ENCODE data around the gene SBF2.
"Not testable (repeated sequence)": the region's sequence is repeated elsewhere in the genome, so short reads cannot be mapped to it uniquely, and the experiment has no call there.

SBF2 gene

DNA sequence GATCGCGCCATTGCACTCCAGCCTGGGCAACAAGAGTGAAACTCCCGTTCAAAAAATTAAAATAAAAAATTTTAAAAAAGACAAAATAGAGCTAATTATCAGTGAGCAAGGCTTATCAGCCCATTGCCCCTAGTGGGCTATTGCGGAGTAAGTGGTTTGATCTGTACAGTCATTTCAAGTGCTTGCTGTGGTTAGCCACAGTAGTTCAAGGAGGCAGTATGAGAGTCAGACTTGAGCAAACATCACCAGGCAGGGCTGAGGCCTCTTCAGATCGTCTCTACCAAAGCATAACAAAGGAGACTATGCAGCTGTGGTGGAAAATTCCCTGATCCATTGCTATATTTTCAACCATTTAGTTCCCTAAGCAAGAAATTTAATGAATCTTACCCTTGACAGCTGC lies 4.3 kb upstream of the SBF2 start:
- peak in 1 of 2 experiments; percentile 26 for DNase-seq

- no peak for DNase-seq
Measured at GRCh38 chr11:10295064-10295901, 1.3 kb upstream of the SBF2 start.

- DNase-seq = no peak
Measured at GRCh38 chr11:10294290-10294953, 403 bp upstream of the SBF2 start.

GRCh38 chr11:10291801-10292638 lies 2.0 kb downstream of the SBF2 start:
- no peak for DNase-seq

DNA sequence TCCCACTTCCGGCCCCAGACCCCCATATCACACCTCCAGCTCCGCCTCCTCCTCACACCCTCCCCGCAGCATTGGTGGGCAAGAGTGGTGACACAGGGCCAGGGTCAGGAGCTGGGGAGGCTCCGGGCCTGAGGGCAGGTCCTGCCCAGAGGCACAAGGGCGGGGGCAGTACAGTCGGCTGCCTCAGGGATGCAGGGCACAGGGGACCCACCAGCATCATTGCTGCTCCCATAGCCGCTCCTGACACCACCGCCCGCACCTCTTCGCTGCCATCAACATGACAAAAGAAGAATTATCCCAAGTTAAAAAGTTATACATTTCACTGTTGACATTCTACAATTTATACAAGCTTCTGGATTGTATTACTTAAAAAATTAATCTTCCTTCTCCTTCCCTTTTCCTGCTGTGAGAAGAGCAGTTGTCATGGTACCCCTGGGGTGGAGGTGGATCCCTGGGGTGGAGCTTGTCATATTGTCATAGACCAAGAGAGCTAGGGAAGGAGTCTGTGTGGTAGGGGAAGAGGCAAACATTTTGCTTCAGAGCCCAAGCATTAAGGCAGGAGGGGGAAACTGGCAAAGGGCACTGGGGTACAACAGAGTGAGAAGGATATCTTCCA lies 4.1 kb downstream of the SBF2 start:
- no peak for DNase-seq

DNA sequence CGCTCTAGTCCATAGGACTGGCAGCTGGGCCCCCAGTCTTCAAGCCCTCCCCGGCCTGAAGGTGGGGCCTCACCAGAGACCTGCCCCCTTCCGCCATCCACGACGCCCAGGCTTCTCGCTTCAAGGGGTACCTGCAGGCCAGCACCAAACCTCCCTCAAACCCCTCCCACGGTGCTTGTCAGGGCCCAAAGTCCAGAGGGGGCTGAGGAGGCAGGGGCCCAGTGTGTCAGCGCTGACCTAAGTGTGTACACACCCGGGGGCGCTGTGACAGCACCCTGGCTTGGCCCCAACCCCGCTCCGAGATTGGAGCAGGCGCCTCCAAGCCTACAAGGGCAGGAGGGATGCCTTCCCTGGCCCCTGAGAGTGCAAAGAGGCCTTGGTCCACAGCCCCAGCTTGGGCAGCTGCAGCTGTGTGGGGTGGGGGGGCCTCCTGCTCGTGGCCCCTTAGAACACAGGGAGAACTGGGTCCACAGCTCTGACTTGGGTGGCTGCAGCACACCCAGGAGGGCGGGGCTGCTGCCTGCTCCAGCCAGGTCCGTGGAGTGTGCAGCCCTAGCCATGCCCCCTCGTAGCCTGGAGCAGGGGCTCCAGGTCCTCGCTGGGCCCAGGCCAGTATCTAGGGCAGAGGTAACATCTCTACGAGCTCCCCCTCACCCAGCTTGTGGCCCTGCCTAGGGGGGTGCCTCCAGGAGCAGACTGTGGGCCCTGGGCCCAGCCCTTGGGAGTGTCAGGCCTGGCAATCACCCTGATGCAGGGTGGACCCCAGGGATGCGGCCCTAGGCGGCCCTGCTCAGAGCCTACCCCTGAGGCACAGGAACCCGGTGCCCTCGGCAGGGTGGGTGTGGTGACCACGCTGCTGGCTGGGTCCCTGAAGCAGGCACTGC lies 4.9 kb downstream of the SBF2 start:
- DNase-seq = no peak

DNA sequence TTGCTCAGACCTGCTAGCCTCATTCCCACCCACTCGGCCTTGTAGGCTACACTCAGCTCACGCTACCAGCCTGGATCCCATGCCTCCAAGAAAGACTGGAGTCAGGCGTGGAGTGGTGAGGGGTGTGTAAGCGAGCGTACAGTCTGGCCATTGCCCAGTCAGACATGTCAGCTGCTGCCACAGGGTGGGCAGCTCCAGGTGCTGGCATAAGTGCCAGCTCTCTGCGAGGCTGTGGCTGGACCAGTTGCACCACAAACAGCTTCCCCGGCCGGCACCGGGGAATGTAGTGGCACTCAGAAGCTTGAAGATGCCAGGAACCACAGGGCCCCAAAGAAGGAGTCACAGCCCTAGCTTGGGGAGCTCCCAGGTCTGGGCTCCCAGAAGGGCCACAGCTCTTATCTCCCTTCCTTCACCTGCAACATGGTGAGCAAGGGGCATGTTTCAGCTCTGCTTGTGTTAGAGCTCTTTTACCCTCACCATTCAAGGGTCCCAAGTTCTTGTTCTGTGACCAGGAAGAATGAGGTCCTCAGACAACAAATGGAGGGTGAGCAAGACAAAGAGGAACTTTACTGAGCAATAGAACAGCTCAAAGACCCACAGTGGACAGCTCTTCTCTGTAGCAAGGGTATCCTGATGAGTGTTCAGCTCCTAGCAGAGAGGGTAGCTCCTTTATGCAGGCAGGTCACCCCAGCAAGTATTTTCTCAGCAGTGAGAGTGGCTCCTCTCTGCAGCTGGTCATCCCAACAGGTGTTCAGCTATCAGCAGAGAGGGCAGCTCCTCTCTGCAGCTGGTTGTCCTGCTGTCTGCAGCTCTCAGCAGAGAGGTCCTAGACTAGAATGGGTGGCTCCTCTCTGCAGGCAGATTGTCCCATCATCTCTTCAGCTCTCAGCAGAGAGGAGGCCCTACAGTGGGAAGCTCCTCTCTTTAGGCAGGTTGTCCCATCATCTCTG lies 6.0 kb downstream of the SBF2 start:
- DNase-seq = no peak

DNA sequence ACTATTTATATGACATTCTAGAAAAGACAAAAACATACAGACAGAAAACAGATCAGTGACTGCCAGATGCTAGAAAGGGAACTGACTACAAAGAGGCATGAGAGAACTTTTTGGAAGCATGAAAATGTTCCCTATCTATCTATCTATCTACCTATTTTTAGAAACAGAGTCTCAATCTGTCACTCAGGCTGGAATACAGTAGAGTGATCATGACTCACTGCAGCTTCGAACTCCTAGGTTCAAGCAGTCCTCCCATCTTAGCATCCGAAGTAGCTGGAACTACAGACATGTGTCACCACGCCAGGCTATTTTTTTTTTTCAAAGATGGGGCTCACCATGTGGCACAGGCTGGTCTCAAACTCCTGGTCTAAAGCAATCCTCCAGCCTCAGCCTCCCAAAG lies 6.9 kb downstream of the SBF2 start:
- no peak for DNase-seq

- DNase-seq = no peak
Measured at GRCh38 chr11:10285148-10285802, 8.7 kb downstream of the SBF2 start.

GRCh38 chr11:10283991-10284390 lies 10.0 kb downstream of the SBF2 start:
- DNase-seq = no peak

GRCh38 chr11:10282117-10282516 lies 11.9 kb downstream of the SBF2 start:
- DNase-seq = no peak

DNA sequence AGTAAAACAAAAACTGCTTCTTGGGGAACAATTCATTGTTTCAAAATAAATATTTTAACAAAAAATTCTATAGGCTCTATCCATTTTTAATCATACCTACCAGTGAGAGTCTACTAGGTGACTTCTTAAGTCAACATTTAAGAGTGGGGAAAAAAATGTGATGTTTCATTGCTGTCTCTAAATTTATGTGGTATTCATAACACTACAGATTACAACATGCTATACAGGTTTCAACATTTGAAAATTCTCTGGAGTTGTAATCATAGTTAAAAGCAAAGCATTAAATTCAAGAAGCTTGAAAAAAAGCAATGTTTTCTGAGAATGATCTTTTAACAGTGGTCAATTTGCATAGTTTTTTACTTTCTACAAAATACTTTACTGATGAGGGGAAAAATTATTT lies 18.3 kb downstream of the SBF2 start:
- DNase-seq = no peak

- DNase-seq = no peak
Measured at GRCh38 chr11:10274726-10275125, 19.3 kb downstream of the SBF2 start.

GRCh38 chr11:10273738-10274137 lies 20.3 kb downstream of the SBF2 start:
- DNase-seq = no peak

DNA sequence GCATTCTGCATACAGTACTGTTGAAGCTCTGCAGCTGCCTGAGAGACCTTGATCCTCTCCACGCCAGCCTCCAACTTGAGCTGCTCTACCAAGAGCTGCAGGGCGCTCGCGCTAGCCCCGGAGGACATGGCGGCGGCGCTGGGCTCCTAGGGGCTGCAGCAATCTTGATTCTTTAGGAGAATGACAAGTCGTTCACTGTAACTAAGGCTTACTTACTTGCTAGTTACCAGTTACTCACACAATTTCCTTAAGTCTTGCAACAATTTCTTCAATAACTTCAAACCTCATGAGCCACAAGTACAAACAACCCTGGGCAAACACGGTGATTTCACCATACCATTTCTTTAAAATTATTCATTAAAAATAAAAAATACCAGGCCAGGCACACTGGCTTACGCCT lies 21.9 kb downstream of the SBF2 start:
- no peak for DNase-seq

- DNase-seq = no peak
Measured at GRCh38 chr11:10268746-10269488, 25.1 kb downstream of the SBF2 start.

- no peak for DNase-seq
Measured at GRCh38 chr11:10267821-10268220, 26.2 kb downstream of the SBF2 start.

DNA sequence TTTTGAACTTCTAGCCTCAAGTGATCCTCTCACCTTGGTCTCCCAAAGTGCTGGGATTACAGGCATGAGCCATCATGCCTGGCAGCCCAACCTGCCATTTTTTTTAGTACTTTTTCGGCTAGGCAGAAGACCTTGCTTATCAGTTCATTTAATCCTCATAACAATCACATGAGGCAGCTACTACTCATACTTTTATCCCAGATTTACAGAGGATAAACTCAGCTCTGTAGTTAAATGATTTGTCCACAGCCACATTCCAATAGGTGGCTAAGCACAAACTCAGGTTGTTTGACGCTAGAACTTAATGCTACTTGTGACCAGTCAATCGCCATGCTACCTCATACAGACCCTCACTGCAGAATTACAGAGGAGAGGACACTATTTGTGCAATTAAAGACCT lies 28.1 kb downstream of the SBF2 start:
- DNase-seq = no peak

- not testable (repeated sequence) for DNase-seq
Measured at GRCh38 chr11:10264716-10265115, 29.3 kb downstream of the SBF2 start.

- no peak for DNase-seq
Measured at GRCh38 chr11:10263929-10264328, 30.1 kb downstream of the SBF2 start.
